Activated T-helper 9 cell treated with anti-CD3 and anti-CD28 coated beads, Interleukin-2, amount 50 U/mL, for 16 hours (primary cell): Measurements from ENCODE around the gene ATP2C1.
"Not testable (repeated sequence)": the region's sequence is repeated elsewhere in the genome, so short reads cannot be mapped to it uniquely, and the experiment has no call there.

Experiments used
- DNase-seq: peaks from one replicate; pipeline ENCODE4 v3.0.0-alpha.2; 2020; ENCODE audit warnings: low read depth

ATP2C1 gene

GRCh38 chr3:130939753-130940152 lies 45.9 kb downstream of the ATP2C1 start:
- DNase-seq = no peak

- DNase-seq = no peak
Observed at GRCh38 chr3:130941793-130942192, 47.9 kb downstream of the ATP2C1 start.

GRCh38 chr3:130946882-130947281 lies 53.0 kb downstream of the ATP2C1 start:
- DNase-seq = no peak

GRCh38 chr3:130948001-130948773 lies 54.3 kb downstream of the ATP2C1 start:
- no peak for DNase-seq

GRCh38 chr3:130948929-130949328 lies 55.0 kb downstream of the ATP2C1 start:
- DNase-seq = no peak

GRCh38 chr3:130950124-130950523 lies 56.2 kb downstream of the ATP2C1 start:
- no peak for DNase-seq

GRCh38 chr3:130950641-130951040 lies 56.8 kb downstream of the ATP2C1 start:
- DNase-seq = no peak

- no peak for DNase-seq
Observed at GRCh38 chr3:130955481-130955880, 61.6 kb downstream of the ATP2C1 start.

GRCh38 chr3:130956281-130956680 lies 62.4 kb downstream of the ATP2C1 start:
- DNase-seq = no peak

GRCh38 chr3:130956721-130957120 lies 62.8 kb downstream of the ATP2C1 start:
- DNase-seq = no peak

- no peak for DNase-seq
Observed at GRCh38 chr3:130960139-130960795, 66.4 kb downstream of the ATP2C1 start.

GRCh38 chr3:130961458-130961857 lies 67.6 kb downstream of the ATP2C1 start:
- no peak for DNase-seq

GRCh38 chr3:130963444-130963843 lies 69.6 kb downstream of the ATP2C1 start:
- DNase-seq = no peak

GRCh38 chr3:130963878-130964277 lies 70.0 kb downstream of the ATP2C1 start:
- no peak for DNase-seq

GRCh38 chr3:130967281-130967680 lies 73.4 kb downstream of the ATP2C1 start:
- no peak for DNase-seq

GRCh38 chr3:130968221-130968620 lies 74.3 kb downstream of the ATP2C1 start:
- no peak for DNase-seq

GRCh38 chr3:130969621-130970020 lies 75.7 kb downstream of the ATP2C1 start:
- DNase-seq = no peak

- no peak for DNase-seq
Observed at GRCh38 chr3:130971208-130971607, 77.3 kb downstream of the ATP2C1 start.

- DNase-seq = not testable (repeated sequence)
Observed at GRCh38 chr3:130972592-130972991, 78.7 kb downstream of the ATP2C1 start.

GRCh38 chr3:130973406-130973805 lies 79.5 kb downstream of the ATP2C1 start:
- DNase-seq = no peak

- no peak for DNase-seq
Observed at GRCh38 chr3:130974201-130974600, 80.3 kb downstream of the ATP2C1 start.

GRCh38 chr3:130975251-130975650 lies 81.4 kb downstream of the ATP2C1 start:
- DNase-seq = no peak

GRCh38 chr3:130976706-130977105 lies 82.8 kb downstream of the ATP2C1 start:
- DNase-seq = no peak

GRCh38 chr3:130979117-130979516 lies 85.2 kb downstream of the ATP2C1 start:
- DNase-seq = no peak
